ACC112 (cell line): ENCODE data around the gene RECK.

Experiments used
- H2AFZ ChIP-seq: fragments of 200-600 bp; sonication (generic); one replicate; pipeline ENCODE4 v1.6.0; 2017; ENCODE audit warnings: antibody characterized with exemption, low read length; ENCODE audit not compliant: unreplicated experiment
- H3K27ac ChIP-seq: fragments of 200-600 bp; sonication (generic); 2 replicates; pipeline ENCODE4 v1.5.1; 2014; ENCODE audit warnings: low read depth, mild to moderate bottlenecking, antibody characterized with exemption, low read length, moderate library complexity
- H3K27me3 ChIP-seq: fragments of 200-600 bp; sonication (generic); 2 replicates; pipeline ENCODE4 v1.6.1; 2014; ENCODE audit warnings: mild to moderate bottlenecking, antibody characterized with exemption, low read length, moderate library complexity, mixed read lengths; ENCODE audit not compliant: insufficient read depth
- H3K36me3 ChIP-seq: fragments of 200-600 bp; sonication (generic); 2 replicates; pipeline ENCODE4 v1.6.1; 2016; ENCODE audit warnings: mild to moderate bottlenecking, antibody characterized with exemption, low read length, moderate library complexity, mixed read lengths; ENCODE audit not compliant: insufficient read depth
- H3K4me1 ChIP-seq: fragments of 200-600 bp; sonication (generic); one replicate; pipeline ENCODE4 v1.6.1; 2016; ENCODE audit warnings: low read length, mixed read lengths; ENCODE audit not compliant: insufficient read depth, unreplicated experiment, control insufficient read depth
- H3K4me3 ChIP-seq: fragments of 200-600 bp; sonication (generic); 2 replicates; pipeline ENCODE4 v1.5.1; 2014; ENCODE audit warnings: mild to moderate bottlenecking, low read depth, low read length
- H3K79me2 ChIP-seq: fragments of 200-600 bp; sonication (generic); one replicate; pipeline ENCODE4 v1.6.0; 2016; ENCODE audit warnings: low read length; ENCODE audit not compliant: control insufficient read depth, unreplicated experiment, insufficient read depth

RECK gene

GRCh38 chr9:36091026-36091953, 54.6 kb downstream of the RECK start:
- H3K27me3 ChIP-seq = no peaks in the 10 kb centered on the region
- peak overlapping the region; percentile 91 for H3K27ac ChIP-seq
- H3K79me2 ChIP-seq = no peaks in the 10 kb centered on the region
- peak overlapping the region; percentile 94 for H2AFZ ChIP-seq
- H3K36me3 ChIP-seq = peaks cover 11% of the 10 kb centered on the region
- H3K4me1 ChIP-seq = peaks cover 32% of the 10 kb centered on the region
- H3K4me3 ChIP-seq = peak overlapping the region; percentile 5; the same call in 1 of the 2 replicates

- Histone ChIP-seq H3K27ac (peak overlapping the region; percentile 91), H3K4me3 (peak overlapping the region; percentile 5; the same call in 1 of the 2 replicates), H2AFZ (peak overlapping the region; percentile 94), H3K4me1 (peaks cover 32% of the 10 kb centered on the region), H3K36me3 (peaks cover 4% of the 10 kb centered on the region), H3K27me3 (no peaks in the 10 kb centered on the region), H3K79me2 (no peaks in the 10 kb centered on the region)
These were observed 55.3 kb downstream of the RECK start for GRCh38 chr9:36092014-36092413.

- Histone ChIP-seq H3K79me2 (no peaks in the 10 kb centered on the region), H3K4me1 (peaks cover 32% of the 10 kb centered on the region), H3K27ac (peak overlapping the region; percentile 16; the same call in 1 of the 2 replicates), H3K36me3 (peaks cover 4% of the 10 kb centered on the region; the same call in 1 of the 2 replicates), H3K27me3 (no peaks in the 10 kb centered on the region), H2AFZ (no peak overlapping the region), H3K4me3 (no peak overlapping the region)
These were observed 55.9 kb downstream of the RECK start for GRCh38 chr9:36092509-36093215.

- H2AFZ ChIP-seq = no peak overlapping the region
- peaks cover 32% of the 10 kb centered on the region for H3K4me1 ChIP-seq
- H3K79me2 ChIP-seq = no peaks in the 10 kb centered on the region
- H3K27ac ChIP-seq = no peak overlapping the region
- H3K36me3 ChIP-seq = peaks cover 4% of the 10 kb centered on the region; the same call in 1 of the 2 replicates
- H3K4me3 ChIP-seq = no peak overlapping the region
- H3K27me3 ChIP-seq = no peaks in the 10 kb centered on the region
These were observed 56.7 kb downstream of the RECK start for GRCh38 chr9:36093384-36093783.

GRCh38 chr9:36099718-36100117, 63.0 kb downstream of the RECK start:
- Histone ChIP-seq H3K4me3 (no peak overlapping the region), H2AFZ (no peak overlapping the region), H3K79me2 (no peaks in the 10 kb centered on the region), H3K4me1 (peaks cover 24% of the 10 kb centered on the region), H3K27me3 (no peaks in the 10 kb centered on the region), H3K36me3 (no peaks in the 10 kb centered on the region), H3K27ac (no peak overlapping the region)

GRCh38 chr9:36100532-36100931, 63.8 kb downstream of the RECK start:
- Histone ChIP-seq H3K36me3 (no peaks in the 10 kb centered on the region), H3K27ac (no peak overlapping the region), H3K4me1 (peaks cover 30% of the 10 kb centered on the region), H3K27me3 (no peaks in the 10 kb centered on the region), H3K4me3 (no peak overlapping the region), H3K79me2 (no peaks in the 10 kb centered on the region), H2AFZ (no peak overlapping the region)

GRCh38 chr9:36101916-36102741, 65.4 kb downstream of the RECK start:
- Histone ChIP-seq H3K4me3 (peak overlapping the region; percentile 25; the same call in 1 of the 2 replicates), H3K79me2 (no peaks in the 10 kb centered on the region), H3K27ac (peak overlapping the region; percentile 84), H3K36me3 (no peaks in the 10 kb centered on the region), H2AFZ (no peak overlapping the region), H3K27me3 (no peaks in the 10 kb centered on the region), H3K4me1 (peaks cover 30% of the 10 kb centered on the region)

GRCh38 chr9:36102742-36103495, 66.2 kb downstream of the RECK start:
- Histone ChIP-seq H3K4me3 (no peak overlapping the region), H3K4me1 (peaks cover 30% of the 10 kb centered on the region), H3K79me2 (no peaks in the 10 kb centered on the region), H3K27me3 (no peaks in the 10 kb centered on the region), H3K27ac (peak overlapping the region; percentile 84), H2AFZ (peak overlapping the region; percentile 41), H3K36me3 (no peaks in the 10 kb centered on the region)

GRCh38 chr9:36109071-36109470, 72.4 kb downstream of the RECK start:
- Histone ChIP-seq H2AFZ (no peak overlapping the region), H3K4me1 (peaks cover 6% of the 10 kb centered on the region), H3K4me3 (no peak overlapping the region), H3K79me2 (no peaks in the 10 kb centered on the region), H3K27ac (no peak overlapping the region), H3K36me3 (no peaks in the 10 kb centered on the region), H3K27me3 (no peaks in the 10 kb centered on the region)
